HG03565 (cell line): ENCODE data around the gene PPP1R3F.
A peak's percentile ranks its signal among the peaks of the same experiment; 100 is the strongest.

Source experiments
- ATAC-seq: cut with Tn5 transposase; IDR thresholded peaks from one replicate; pipeline ENCODE4 v1.9.1; 2021; ENCODE audit warnings: mild to moderate bottlenecking, moderate library complexity; ENCODE audit not compliant: unreplicated experiment

Gene PPP1R3F

DNA sequence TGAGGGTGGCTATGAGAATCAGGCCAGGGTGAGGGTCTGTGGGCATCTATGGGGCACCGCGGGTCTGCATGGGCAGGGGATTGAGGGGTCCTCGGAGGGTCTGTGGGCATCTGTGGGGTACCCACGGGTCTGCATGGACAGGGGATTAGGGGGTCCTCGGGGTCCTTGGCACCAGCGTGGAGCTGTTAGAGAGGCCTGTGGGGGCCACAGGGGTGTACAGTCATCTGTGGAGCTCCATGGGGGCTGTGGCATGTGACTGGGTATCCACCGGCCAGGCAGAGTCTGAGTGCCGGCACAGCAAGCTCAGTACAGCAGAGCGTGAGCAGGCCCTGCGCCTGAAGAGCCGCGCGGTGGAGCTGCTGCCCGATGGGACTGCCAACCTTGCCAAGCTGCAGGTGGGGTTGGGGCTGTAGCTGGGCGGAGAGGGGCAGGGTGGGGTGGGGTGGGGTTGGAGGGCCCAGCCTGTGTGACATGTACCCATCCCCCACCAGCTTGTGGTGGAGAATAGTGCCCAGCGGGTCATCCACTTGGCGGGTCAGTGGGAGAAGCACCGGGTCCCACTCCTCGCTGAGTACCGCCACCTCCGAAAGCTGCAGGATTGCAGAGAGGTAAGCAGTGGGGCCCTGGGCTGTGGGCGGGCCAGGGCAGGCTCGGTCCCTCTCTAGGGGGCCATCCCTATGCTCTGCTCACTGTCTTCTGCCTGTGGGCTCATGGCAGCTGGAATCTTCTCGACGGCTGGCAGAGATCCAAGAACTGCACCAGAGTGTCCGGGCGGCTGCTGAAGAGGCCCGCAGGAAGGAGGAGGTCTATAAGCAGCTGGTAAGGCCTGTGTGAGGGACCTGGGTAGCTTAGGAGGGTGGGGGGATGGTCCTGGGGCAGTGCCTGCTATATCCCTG is 21.4 kb upstream of the PPP1R3F start:
- no peak for ATAC-seq

DNA sequence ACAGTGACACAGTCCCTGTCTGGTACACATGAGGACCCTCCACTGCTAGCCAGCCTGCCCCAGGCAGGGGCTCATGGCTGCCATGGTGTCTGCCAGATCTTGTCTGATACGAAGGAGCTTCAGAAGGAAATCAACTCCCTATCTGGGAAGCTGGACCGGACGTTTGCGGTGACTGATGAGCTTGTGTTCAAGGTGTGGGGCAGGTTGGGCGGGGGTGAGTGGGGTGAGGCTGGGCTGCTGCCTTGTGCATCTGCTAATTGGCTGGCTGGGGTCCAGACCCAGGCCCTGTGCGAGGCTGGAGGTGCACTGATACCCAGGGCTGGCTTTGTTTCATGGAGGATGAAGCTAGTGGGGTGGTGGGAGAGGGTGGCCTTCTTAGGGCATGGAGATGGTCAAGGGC is 20.5 kb upstream of the PPP1R3F start:
- no peak for ATAC-seq

DNA sequence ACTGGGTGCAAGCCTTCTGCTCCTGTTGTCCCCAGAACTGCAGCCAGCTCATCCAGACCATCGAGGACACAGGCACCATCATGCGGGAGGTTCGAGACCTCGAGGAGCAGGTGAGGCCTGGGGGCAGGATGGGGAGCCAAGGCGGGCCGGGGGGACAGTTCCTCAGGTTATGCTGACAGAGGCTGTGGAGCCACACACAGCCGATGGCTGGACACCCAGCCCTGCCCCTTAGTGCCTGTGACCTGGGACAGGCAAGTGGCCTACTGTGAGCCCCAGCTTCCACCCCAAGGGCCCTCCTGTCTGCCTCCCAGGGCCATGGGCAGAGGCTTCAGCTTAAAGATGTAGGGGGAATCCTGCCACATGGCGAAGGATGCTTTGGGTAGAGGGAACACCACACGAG is 20.0 kb upstream of the PPP1R3F start:
- no peak for ATAC-seq

DNA sequence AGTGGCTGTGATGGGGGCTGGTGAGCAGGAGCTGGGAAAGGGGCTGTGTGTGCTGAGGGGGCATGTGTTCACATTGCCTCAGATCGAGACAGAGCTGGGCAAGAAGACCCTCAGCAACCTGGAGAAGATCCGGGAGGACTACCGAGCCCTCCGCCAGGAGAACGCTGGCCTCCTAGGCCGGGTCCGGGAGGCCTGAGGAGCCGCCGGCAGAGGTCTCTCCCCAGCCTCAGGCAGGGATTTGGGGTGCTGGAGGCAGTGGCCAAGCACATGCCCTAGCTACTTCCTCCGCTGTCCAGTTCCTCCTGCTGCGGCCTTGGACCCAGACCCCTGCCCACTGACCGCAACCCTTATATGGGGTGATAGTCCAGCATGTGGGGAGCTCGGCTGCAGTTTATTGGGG is 19.5 kb upstream of the PPP1R3F start:
- ATAC-seq = no peak

DNA sequence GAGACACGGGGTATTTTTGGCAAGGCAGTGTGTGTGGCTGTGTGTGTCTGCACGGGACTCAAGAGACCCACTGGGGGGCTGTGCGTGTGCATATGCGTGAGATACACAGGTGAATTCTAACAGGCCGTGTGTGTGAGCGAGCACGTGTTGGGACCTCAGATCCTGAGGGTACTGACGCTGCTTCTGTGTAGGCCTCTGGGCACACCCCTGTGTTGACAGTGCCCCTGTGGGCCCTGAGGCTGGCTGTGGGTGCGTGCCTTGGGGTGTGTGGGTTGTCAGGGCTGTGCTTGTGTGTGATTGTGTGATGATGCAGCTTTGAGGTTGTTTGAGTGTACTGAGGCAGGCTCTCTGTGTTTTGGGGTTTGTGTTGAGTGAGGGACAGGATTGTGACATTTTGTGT is 19.0 kb upstream of the PPP1R3F start:
- no peak for ATAC-seq

DNA sequence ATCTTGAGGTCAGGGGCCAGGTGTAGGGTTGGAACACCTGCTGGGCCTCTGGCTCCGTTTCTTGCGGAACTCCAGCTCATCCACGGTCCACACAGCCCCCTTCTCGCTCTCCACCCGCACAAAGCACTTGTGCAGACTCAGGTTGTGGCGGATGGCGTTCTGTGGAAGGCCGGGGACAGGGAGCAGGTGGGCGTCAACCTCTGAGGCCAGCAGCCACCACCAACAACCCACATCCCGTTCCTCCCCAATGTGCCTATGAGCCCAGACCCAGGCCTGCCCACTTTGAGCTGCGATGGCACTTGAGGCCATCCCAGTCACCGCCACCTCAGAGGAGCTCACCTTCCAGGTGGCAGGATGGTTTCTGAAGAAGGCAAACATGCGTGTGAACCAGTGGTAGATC is 18.3 kb upstream of the PPP1R3F start:
- no peak for ATAC-seq

DNA sequence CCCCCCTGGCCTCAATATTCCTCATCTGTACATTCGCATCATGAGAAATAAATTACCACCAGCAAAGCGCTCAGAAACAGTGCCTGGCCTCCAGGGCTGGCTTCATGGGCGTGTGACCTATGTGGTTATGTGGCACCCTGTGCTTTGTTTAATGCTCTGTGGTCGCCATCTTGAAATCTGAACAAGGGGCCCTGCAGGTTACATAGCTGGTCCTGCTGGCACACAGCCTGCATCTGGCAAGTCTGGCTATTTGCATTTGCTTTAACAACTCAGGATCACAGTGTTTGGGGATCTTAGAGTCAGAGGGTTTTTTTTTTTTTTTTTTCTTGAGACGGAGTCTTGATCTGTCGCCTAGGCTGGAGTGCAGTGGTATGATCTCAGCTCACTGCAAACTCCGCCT is 15.0 kb upstream of the PPP1R3F start:
- no peak for ATAC-seq

DNA sequence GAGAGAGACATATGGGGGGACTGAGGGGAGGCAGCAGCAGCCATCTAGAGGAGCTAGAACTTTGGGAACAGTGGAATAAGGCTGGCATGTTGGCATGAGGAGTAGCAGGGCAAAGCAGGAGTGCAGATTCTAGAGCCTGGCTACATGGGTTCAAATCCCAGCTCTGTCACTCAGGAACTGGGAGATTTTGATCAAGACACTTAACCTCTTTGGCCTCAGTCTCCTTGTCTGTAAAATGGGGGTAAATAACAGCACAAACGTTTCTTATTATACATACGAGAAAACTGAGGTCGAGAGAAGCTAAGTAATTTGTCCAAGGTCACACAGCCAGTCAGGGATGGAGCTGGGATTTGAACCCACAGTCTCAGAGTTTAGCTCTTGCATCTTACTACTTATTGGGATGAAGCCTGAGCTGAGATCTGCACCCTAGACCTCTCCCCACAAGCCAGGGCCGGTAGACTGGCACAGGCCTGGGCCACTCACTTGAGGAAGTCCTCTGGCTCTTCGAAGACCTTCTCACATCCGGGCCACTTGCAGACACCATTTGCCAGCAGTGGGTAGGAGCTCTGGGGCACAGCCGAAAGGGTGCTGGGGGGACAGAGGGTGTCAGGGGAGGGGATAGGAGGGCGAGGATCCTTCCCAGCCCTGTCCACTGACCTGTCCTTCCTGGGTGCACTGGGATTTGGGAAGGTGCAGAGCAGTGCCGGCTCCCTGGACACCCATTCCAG is 13.2 kb upstream of the PPP1R3F start:
- ATAC-seq = no peak

DNA sequence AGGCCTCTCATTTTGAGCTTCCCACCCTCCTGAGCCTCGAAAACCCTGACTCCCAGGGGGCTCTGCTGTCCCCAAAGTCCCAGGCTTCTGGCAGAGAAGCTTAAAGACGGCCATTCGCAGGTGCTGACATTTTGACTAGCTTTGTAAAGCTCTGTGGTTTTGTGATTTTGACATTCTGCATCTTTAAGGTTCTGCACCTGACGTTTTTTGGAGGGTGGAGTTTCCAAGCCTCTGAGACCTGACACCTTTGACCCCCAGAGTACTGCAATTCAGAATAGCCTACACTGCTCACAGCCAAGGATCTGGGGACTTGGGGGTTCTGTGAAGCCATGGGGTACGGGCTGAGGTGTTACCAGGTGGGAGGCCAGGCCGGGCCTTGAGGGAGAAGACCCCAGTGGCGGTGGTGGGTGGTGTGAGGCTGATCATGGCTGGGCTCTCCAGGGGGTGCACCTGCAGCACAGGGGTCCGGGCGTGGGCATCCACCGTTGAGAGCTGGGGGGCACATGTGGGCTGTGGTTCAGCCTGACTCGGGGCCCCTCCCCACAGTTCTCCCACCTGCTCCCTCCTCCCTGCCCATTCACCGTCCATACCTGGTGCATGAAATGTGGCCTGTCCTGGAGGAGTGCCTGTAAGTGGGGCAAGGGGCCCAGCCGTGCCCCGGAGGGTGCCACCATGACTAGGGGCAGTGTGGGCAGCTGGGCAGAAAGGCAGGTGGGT is 12.4 kb upstream of the PPP1R3F start:
- no peak for ATAC-seq

DNA sequence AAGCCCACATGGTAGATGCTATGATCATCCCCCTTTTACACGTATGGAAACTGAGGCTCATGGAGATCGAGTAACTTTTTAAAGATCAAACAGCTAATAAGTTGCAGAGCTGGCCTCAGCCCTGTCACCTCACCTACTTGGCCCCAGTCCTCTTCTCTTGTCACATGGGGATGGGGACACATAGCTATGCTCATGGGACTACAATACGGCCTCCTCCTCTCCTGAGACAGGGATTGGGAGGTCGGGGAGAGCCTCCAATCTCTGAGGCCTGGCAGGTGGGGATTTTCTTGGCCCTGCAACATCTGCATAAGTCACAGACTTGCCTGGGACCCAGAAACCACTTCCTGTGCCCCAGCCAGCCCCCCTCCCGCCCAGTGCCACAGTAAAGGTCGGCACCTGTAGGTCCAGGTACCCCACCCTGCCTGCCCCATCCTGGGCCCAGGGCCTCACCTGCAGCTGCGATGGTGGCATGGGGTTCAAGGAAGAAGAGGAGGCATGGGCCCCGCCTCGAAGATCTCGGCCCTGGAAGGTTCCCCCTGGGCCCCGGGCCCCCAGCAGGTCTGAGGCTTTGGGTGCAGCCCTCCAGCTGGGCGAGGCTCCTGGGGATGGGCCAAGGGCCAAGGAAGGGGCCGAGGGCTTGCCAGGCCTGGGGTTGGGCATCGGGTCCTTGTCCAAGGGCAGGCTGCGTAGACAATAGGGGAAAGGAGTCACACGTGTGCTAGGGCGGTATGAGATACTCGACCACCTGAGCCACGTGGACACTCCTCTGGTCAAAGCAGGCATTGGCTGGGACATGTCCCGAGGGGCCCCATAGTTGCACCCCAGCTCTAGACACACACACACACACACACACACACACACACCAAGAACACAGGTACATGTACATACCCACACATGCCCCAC is 11.5 kb upstream of the PPP1R3F start:
- ATAC-seq = no peak

DNA sequence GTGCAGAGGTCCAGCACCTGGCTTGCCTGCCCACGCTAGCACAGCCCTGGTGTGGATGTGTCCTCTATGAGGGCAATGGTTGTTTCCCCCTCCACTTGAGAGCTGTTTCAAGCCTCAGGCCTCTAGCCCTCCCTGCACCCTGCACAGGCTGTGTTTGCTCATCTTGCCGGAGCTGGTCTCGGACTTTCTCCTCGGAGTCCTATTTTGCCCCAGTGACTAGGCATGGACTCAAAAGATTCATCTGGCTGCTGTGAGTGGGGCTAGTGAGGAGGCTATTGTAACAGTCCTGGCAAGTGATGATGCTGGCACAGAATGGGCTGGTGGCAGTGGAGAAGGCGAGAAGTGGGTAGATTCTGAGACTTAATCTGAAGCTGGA is 10.9 kb upstream of the PPP1R3F start:
- ATAC-seq = no peak

DNA sequence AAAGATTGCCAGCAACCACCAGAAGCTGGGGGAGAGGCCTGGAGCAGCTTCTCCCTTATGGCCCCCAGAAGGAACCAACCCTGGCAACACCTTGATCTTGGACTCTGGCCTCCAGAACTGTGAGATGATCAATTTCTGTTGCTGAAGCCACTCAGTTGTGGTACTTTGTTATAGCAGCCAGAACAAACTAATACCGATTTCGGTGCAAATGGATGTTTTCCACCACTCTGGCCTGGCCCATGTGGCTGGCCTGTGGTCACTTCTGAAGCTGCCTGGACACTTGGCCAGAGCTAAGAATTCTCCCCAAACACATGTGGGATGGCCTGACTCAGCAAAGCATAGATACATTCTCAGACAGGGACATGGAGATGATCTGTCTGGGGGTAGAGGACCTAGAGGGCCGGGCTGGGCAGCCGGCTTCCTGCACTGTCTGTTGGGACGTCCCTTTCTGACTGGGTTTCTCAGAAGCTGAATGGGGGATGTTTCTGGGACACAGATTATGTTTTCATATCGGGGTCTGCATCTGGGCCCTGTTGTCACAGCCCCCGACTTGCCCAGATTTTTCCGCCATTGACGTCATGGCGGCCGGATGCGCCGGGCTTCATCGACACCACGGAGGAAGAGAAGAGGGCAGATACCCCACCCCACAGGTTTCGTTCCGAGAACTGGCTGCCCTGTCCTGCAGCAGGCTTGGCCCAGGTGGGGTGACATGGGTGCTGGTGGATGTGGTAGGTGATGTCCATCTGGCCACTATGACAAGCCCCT is 9.2 kb upstream of the PPP1R3F start:
- no peak for ATAC-seq

DNA sequence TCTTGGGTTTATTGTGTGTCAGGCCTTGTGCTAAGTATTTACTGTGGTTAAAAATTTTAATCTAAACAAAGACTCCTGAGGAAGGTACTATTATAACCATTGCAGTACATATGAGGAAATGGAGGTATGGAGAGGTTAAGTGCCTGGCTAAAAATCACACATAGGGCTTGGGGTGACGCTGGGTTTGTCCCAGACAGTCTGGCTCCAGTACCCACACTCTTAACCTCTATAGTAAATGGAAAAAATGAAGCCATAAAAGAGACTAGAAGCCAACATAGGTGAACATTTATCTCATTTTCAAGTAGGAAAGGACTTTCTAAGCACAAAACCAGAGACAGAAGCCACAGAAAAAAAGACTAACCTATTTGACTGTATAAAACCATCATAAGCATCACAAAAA is 7.0 kb upstream of the PPP1R3F start:
- no peak for ATAC-seq

DNA sequence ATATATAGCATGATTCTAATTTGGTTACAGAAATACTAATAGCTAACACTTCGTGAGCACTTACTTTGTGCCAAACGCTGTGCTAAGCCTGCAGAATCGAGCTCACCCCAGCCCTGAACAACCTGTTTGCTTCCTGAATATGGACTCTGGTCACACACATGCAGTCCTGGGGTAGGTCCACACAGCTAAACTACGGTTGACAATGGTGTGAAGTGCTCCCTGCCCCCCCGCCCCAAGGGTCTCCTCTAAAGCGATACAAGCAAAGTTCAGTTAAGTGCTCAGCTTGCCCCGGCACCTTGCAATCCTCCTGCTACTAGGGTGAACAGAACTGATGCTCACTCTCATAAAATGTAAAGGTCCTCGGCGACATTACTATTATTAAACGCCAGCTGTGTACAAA is 6.0 kb upstream of the PPP1R3F start:
- ATAC-seq = no peak

DNA sequence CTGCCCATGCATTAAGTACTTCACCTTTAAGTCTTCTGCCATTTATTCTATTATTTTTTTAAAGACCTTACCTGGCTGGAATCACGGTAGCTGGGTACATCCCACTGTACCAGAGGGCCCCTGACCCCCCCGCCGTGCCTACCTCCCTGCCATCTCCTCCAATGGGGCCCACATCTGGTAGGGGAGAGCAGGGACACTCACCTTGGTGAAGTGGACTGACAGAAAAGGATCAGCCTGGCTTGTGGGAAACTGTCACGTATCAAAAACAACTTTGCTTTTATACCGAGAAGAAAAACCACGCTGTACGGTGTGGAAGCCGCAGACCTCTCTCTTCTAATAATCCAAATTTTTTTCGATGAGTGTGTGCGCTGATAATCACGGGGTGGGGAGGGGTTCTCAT is 5.1 kb upstream of the PPP1R3F start, which contains the start of gene FOXP3:
Gene FOXP3, minus strand, starts transcription at position 251 of the 400 bp plus-strand sequence. CDS start 6,205 bp downstream, outside the sequence.
- ATAC-seq = no peak

DNA sequence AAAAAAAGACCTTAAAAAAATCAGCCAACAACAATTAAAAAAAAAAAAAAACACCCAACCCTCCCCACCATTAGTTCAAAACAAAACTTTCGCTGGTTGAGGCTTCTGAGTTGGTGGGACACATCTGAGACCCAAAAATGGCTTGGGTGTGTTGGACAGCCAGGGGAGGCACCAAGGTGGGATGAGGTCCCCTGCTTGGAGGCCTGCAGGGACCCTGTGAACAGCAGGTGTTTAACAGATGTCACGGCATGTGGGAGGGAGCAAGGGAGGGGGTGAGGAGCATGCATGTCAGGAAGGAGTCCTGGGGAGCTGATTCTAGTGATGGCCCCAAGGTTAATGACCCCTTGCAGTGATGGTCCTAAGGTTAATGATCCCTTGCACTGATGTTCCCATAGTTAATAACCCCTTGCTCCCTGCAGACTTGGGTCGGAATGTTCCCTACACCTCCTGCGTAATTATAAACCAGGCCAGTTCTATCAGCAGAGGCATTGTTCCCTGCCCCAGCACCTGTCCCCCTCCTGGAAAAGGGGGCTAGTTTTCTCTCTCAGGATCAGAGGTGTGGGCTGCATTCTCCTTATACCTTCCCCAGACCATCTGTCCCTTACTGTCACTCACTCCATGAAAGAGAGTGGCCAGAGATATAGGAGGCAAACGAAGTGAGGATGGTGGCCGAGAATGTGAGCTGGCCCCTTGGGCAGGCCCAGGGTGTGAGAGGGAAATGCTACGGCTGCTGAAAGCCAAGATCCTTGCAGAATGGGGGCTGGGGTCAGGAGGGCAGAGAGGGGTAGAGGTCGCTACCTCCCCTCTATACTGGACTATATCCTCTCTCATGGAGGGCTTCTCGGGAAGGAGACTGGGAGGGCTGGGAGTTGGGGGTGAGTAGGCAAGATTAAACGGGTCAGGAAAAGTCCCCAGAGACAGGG is 2.8 kb upstream of the PPP1R3F start:
- no peak for ATAC-seq

DNA sequence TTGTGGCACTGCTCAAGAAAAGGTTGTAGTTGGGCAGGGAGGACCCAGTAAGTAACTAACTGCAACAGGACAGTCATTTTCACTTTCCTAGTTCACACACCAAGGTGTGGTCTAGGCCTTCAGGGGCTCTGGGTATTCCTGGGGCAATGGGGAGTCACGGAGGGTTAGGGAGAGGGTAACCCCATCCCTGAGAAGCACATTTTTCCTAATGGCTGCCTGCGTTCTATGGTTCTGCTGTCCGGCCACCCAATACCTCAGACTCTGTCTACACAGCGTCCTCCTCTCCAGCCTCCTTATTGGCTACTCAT is 937 bp upstream of the PPP1R3F start:
- no peak for ATAC-seq

DNA sequence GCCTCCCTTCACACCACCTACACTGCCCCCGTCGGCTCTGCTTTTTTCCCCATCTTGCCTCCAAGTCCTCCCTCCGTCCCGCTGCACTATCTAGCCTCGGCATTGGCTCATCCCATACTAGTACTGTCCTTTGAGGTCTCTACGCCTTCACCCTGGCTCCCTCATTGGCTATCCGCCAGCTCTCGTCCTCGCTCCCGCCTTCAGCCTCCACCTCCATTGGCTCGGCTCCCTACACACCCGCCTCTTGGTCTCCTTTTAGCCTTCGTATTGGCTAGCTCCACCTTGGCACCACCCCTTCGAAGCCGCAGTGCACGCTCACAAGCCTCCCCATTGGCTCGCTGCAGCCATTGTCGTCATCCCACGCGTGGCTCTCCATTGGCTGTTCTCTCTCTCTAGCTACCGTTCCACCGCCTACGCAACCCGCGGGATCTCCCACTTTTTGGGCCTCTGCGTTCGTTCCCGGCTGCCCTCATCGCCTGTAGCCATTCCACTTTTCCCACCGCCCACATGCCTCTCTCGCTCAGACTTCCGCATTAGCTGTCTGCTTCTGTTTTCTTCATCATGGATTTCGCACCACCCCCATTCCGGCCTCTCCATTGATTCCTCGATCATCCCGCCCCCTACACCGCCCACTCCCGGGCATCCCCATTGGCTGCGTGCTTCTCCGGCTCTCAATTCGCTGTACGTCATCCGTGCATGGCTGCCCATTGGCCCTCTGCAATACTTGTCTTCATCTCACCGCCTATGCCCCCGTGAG is 405 bp upstream of the PPP1R3F start:
- peak; percentile 74 for ATAC-seq
